Gastroesophageal sphincter (tissue), 4 donors: ENCODE measurements around the gene GPR78. TPM values are rescaled to one million over a fixed set of nuclear protein-coding genes. Genes with fewer than 3 reads are reported as not detected.

Experiments used
- ATAC-seq: fragments of 150-250 bp; one replicate; pipeline ENCODE4 v1.9.1; 2016; ENCODE audit warnings: mild to moderate bottlenecking, moderate library complexity
- H3K27ac ChIP-seq, 4 donors: fragments of 200-600 bp; sonication (generic) in 3 of 4; 1 replicate in 3 of 4; 2 replicates in 1 of 4; pipeline ENCODE4 v1.5.1; 2016 to 2019
- H3K27me3 ChIP-seq: fragments of 200-600 bp; sonication (generic); one replicate; pipeline ENCODE4 v1.5.1; 2019
- H3K36me3 ChIP-seq, 2 donors: fragments of 200-600 bp; sonication (generic); one replicate each; pipeline ENCODE4 v1.5.1; 2019; ENCODE audit warnings: control low read depth in 1 of 2
- H3K4me1 ChIP-seq, 3 donors: fragments of 200-600 bp; sonication (generic); 1 replicate in 2 of 3; 2 replicates in 1 of 3; pipeline ENCODE4 v1.5.1; 2016 to 2019; ENCODE audit warnings: control low read depth in 2 of 3
- H3K4me3 ChIP-seq, 2 donors: fragments of 200-600 bp; sonication (generic); one replicate each; pipeline ENCODE4 v1.5.1; 2019; ENCODE audit warnings: mild to moderate bottlenecking in 1 of 2, moderate library complexity in 1 of 2
- H3K9me3 ChIP-seq, 3 donors: fragments of 200-600 bp; sonication (generic); one replicate each; pipeline ENCODE4 v1.5.1; 2017 to 2019; ENCODE audit warnings: control low read depth in 2 of 3
- CTCF ChIP-seq, 4 experiments: fragments of 200-600 bp in 2 of 4; fragments of 450-650 bp in 2 of 4; sonication (generic) in 1 of 4; IDR thresholded peaks; one replicate each; pipeline ENCODE4 v1.5.1; 2017 to 2019; ENCODE audit warnings: antibody characterized with exemption in 4 of 4, mild to moderate bottlenecking in 2 of 4, moderate library complexity in 2 of 4
- EP300 ChIP-seq: sonication (generic); formaldehyde crosslinking; IDR thresholded peaks from one replicate; pipeline ENCODE4 v1.6.1; 2017; ENCODE audit warnings: antibody characterized with exemption, mild to moderate bottlenecking
- POLR2A ChIP-seq, 2 donors: fragments of 450-650 bp; IDR thresholded peaks; one replicate each; pipeline ENCODE4 v1.6.1; 2017; ENCODE audit warnings: antibody characterized with exemption in 2 of 2, mild to moderate bottlenecking in 2 of 2, moderate library complexity in 1 of 2
- POLR2AphosphoS5 ChIP-seq: sonication (generic); formaldehyde crosslinking; IDR thresholded peaks from one replicate; pipeline ENCODE4 v1.6.1; 2017; ENCODE audit warnings: antibody characterized with exemption
- WGBS, 2 donors: methylation state at CpG; one replicate each; pipeline ENCODE4 v1.1.5; 2018; ENCODE audit warnings: low coverage in 1 of 2; 5-methylcytosine and 5-hydroxymethylcytosine counted together
- total RNA-seq, 4 donors: library from RNA; depleted of rRNA; stranded (reverse); fragments of >200 nt; gene quantifications; one replicate each; pipeline ENCODE4 v1.1.0, GENCODE V29; 2016

Gene GPR78
- total RNA-seq, 4 donors from 2014 or later = not detected

DNA sequence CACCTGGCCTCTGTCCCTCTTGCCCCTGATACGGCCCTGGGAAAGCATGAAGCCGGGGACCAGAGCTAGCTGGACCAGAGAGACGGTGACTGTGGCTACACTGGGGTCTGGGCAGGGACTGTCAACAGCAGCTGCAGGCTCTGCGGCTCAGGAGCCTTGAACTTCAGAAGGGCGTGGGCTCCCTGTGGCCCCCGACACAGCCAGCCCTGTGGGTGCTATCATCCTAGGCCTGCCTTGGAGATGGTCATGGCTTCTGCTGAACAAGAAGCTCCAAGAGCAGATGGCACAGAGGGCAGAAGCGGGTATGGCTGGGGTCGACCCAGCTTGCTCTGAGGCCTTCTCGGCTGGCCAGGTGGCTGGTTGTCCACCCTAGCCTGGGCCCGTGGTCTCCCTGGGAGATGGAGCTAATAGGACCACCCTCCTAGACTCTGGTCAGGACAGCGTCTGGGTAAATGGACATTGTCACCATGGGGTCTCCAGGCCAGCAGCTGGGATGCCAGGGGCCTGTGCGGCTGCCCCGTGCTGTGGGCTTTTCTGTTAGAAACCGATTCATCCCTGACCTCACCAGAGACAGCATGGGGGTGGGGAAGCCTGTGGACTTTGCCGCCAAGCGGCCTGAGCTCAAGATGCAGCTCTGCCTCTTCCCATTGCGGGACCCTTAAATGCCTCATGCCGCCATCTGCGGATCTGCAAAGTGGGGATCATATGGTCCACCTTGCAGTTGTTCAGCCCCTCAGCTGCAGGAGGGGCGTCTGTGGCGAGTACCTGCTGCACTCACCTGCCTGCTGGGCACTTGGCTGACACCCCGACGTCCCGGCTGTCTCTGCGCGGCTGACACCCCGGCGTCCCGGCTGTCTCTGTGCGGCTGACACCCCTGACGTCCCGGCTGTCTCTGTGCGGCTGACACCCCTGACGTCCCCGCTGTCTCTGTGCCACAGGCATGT is 33.5 kb downstream of the GPR78 start:
- WGBS, 2 donors = 95% methylated on average over 4 of the region's 35 CpGs; no CpG with 5 or more reads in 1 of the 2 donors
- H3K36me3 ChIP-seq = no peaks in the 10 kb centered on the region

DNA sequence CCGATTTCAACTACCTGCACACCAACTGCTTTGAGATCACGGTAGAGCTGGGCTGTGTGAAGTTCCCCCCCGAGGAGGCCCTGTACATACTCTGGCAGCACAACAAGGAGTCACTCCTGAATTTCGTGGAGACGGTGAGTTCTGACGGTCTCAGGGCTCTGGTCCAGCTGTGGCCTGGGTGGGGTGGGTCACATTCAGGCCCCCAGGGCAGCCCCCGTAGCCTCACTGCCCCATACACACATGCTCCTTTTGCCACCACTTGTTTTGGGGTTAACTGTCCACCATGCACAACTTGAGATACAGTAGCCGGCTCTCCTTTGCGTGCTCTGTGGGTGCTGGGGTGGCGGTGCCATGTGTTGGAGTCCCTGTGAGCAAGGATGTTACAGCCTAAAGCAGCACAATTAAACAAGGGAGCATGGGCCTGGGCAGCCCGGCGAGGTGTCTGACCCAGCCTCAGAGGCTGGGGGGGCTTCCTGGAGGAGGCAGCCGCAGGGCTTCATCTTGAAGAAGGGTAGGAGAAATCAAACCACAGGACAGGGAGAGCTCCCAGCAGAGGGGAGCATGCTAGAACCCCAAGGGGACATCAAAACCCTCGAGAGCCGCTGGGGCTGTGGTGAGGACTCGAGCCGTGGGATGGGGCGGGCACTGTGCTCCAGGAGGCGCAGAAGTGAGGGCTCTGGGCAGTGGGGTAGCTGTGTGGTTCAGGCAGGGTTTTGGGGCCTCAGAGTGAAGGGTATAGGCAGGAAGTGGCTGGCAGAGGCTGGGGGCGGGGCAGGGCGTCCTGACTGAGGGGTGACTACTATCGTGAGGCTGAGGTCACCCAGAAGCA is 34.4 kb downstream of the GPR78 start:
- no peak for ATAC-seq
- Histone ChIP-seq H3K36me3 (no peaks in the 10 kb centered on the region), H3K4me1 (no peaks in the 10 kb centered on the region), H3K9me3 (no peaks in the 10 kb centered on the region), H3K4me3 (no peak overlapping the region), H3K27ac (no peak overlapping the region), H3K27me3 (peaks cover 56% of the 10 kb centered on the region)
- TF ChIP-seq CTCF (IDR thresholded peaks at IDR 0.05) (no peak), EP300 (no peak), POLR2A (IDR thresholded peaks at IDR 0.05) (no peak), POLR2AphosphoS5 (no peak)
- 73 to 97% methylated on average over 3 to 6 of the region's 22 CpGs for WGBS, 2 donors

More for the DNA sequence above, 33.5 kb downstream of the GPR78 start:
- H3K27me3 ChIP-seq = peaks cover 51% of the 10 kb centered on the region
- no peak for ATAC-seq
- no peak overlapping the region for H3K27ac ChIP-seq
- TF ChIP-seq POLR2A (IDR thresholded peaks at IDR 0.05) (no peak), EP300 (no peak), CTCF (IDR thresholded peaks at IDR 0.05) (no peak), POLR2AphosphoS5 (no peak)
- H3K4me1 ChIP-seq = no peaks in the 10 kb centered on the region
- H3K4me3 ChIP-seq = no peak overlapping the region
- no peaks in the 10 kb centered on the region for H3K9me3 ChIP-seq

DNA sequence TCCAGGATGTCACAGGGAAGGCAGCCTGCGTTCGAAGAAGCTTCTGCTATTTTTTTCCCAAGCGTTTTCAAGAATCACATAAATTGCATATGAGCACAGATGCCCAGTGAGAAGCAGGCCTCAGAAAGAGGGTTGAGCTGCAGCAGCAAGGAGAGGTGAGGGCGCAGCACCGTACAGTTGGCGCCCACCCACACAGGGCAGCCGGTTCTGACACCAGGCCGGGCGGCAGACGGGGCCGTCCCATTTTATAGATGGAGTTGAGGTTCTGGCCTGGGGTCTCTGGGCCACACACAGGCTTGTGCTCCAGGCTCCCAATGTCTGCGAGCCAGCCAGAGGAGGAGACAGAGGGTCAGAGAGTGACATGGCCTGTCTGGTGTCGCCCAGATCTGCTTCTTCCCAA is 35.2 kb downstream of the GPR78 start:
- H3K36me3 ChIP-seq = no peaks in the 10 kb centered on the region
- no peaks in the 10 kb centered on the region for H3K4me1 ChIP-seq
- 60% methylated on average over 1 of the region's 13 CpGs; no CpG with 5 or more reads in 1 of the 2 donors for WGBS, 2 donors
- no peak for ATAC-seq
- peaks cover 57% of the 10 kb centered on the region for H3K27me3 ChIP-seq
- TF ChIP-seq POLR2A (IDR thresholded peaks at IDR 0.05) (no peak), EP300 (no peak)
- H3K27ac ChIP-seq = no peak overlapping the region
- H3K9me3 ChIP-seq = no peaks in the 10 kb centered on the region
- no peak overlapping the region for H3K4me3 ChIP-seq

- no peak for ATAC-seq
- no peak for TF ChIP-seq CTCF (IDR thresholded peaks at IDR 0.05)
- no peak for TF ChIP-seq POLR2AphosphoS5
- TF ChIP-seq POLR2A (IDR thresholded peaks at IDR 0.05) = no peak
- no peak for TF ChIP-seq EP300
- no peaks in the 10 kb centered on the region for H3K9me3 ChIP-seq
- 70 to 81% methylated on average over 6 to 11 of the region's 26 CpGs for WGBS, 2 donors
- no peaks in the 10 kb centered on the region for H3K4me1 ChIP-seq
- H3K27me3 ChIP-seq = peaks cover 56% of the 10 kb centered on the region
- no peak overlapping the region for H3K27ac ChIP-seq
- H3K4me3 ChIP-seq = no peak overlapping the region
- H3K36me3 ChIP-seq = no peaks in the 10 kb centered on the region
Observed at GRCh38 chr4:8615921-8616787, 36.0 kb downstream of the GPR78 start.
